Measurements from ENCODE around the gene SEC31A. TPM values are rescaled to one million over a fixed set of nuclear protein-coding genes. Genes with fewer than 3 reads are reported as not detected.

The SEC31A gene
- total RNA-seq, 2 donors from 2014 or later, result 172 to 176 TPM

DNA sequence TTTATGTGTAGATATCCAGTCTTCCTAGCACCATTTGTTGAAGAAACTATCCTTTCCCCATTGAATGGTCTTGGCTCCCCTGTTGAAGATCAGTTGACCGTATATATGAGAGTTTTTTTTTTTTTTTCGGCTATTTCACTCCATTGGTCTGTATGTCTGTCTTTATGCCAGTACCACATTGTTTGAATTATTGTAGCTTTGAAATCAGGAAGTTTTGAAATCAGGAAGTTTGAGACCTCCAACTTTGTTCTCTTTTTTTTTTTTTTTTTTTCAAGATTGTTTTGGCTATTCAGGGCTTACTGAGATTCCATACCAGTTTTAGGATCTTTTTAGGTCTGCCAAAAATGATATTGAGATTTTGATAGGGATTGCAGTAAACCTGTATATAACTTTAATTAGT, 88.0 kb downstream of the SEC31A start:
- DNase-seq, result no peak
- no peak for ATAC-seq
- intact Hi-C loops (cut with DNase I, micrococcal nuclease), result loop anchor here in 1 of 2 donors (10.0 kb wide), 1 partner anchor 338 kb away; no protein-coding TSS in a partner anchor

DNA sequence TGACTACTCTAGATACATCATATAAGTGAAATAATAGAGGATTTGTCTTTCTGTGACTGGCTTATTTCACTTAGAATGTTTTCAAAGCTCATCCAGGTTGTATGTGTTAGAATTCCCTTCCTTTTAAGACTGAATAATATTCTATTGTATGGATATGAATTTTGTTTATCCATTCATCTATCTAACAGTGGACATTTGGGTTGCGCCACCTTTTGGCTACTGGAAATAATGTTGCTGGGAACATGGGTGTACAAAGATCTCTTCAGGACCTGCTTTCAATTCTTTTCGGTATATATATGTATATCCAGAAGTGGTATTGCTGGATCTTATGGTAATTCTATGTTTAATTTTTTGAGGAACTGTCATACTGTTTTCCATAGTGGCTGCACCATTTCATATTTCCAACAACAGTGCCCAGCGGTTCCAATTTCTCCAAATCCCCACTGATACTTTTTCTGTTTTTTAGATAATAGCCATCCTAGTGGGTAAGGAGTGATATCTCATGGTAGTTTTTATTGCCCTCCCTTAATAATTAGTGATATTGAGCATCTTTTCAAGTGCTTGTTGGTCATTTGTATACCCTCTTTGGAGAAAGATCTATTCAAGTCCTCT, 88.9 kb downstream of the SEC31A start:
- ATAC-seq, result no peak
- intact Hi-C loops (cut with DNase I, micrococcal nuclease), result loop anchor here in 1 of 2 donors (10.0 kb wide), 1 partner anchor 337 kb away; no protein-coding TSS in a partner anchor
- no peak for DNase-seq

DNA sequence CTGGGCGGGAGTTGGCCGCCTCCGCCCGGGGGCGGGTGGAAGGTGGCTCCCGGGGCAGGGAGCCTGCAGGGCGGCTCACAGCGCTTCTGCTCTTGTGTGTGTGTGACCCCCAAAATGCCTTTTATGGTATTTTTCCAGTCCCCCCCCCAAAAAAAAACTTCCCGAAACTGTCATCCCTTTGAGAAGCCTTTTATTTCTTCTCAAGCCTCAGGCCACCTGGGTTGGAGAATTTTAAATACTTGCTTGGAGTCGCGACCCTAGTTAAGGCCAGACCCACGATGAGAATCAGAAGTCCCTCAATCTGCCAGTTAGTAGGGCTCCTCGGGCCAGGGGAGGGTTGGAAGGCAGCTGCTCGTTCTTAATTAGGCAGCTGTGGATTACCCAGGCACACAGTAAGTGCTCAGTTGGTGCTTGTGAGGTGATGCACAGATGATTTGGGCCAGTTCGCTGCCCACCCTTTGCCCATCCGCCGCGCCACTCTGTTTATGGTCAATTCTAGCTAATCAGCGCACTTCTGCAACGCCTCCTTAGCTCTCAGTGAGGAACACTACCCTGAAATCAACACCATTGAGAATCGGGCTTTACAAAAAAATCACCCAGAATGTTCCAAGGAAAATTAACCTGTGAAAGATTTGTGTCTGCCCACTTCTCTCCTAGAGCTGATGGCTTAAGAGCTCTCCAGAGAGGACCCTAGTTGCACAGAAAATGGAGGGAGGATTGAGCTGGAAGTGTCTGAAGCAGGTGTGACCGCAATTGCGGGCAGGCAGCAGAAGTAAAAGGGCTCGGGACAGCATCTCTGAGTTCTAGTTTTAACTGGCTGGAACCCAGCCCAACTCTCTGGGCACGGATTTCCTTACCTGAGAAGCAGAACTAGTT, 91.7 kb downstream of the SEC31A start:
- ATAC-seq (peak; percentile 14), DNase-seq (no peak)
- intact Hi-C loops (cut with DNase I, micrococcal nuclease), result no loop called here

DNA sequence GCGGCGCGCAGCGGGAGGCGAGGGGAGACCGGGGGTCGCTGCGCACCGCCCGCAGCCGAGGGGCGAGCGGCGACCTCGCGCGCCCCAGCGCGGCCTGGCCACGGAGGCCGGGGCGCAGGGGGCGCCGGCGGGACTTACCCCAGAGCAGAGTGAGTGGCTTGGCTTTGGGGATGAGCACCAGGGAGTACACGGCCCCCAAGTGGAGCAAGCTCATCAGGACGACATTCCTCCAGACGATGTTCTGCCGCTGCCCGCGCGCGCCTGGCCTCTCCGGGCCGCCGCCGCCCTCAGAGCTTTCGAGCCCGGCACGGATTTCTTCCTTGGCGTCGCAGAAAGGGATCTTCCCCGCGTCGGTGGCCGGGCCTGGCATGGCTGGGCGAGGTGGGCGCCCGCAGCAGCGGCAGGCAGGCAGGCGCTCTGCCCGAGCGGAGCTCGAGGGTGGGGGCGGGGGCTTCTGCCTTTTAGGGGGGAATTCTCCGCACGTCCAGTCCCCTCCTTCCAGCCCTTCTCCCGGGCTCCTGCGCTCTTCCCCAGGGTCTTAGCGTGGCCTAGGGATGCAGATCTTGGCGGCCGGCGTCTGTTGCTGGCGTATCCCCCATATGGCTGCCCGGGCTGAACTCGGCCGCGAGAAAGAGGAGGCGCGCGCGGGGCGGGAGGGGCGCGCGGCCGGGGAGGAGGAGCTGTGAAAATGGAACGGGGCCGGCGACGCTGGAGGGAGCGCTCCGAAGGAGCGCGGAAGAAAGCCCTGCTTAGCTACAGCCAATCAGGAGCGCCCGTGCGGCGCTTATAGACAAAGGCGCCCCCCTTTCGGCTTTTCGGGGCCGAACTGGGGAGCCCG, 92.6 kb downstream of the SEC31A start, which contains the start of gene SCD5:
Gene SCD5, minus strand, starts transcription at position 629 of the 838 bp plus-strand sequence. Its CDS starts 259 bp downstream, at position 370.
- DNase-seq (peak; percentile 61 to 72), ATAC-seq (peak; percentile 86)
- intact Hi-C loops (cut with DNase I, micrococcal nuclease), result no loop called here

DNA sequence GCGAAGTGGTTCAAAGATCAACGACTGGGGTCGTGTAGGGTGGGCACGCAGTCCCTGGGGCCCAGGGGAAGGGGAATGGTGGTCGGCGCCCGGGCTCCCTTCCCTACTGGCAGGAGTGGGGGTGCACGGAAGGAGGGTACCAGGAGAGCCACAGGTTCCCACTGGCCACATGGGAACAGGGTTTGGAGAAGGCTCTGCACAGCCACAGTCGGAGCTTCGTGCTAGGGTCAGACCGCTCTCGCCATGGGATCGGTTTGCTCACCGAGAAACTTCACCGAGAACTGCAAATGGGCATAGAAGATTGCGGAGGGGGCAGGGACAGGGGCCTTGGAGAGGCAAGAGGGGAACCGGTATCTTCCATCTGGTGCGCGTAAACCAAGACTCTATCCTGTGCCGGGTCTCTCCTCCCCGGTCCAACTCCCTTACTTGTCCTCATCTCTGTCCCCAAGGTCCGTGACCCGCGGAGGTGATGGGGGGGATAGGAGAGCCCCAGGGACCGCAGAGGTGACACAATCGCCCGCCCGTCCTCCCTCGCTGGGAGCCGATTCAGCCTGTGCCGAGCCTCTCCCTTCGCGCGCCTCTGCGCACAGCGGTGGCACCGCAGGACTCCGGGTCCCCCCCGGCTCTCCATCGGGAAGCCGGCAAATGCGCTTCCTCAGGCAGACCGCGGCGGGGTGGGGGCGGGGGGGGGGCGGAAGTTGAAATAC, 93.4 kb downstream of the SEC31A start:
- DNase-seq (peak in 1 of 2 donors; percentile 22), ATAC-seq (no peak)
- intact Hi-C loops (cut with DNase I, micrococcal nuclease), result no loop called here

DNA sequence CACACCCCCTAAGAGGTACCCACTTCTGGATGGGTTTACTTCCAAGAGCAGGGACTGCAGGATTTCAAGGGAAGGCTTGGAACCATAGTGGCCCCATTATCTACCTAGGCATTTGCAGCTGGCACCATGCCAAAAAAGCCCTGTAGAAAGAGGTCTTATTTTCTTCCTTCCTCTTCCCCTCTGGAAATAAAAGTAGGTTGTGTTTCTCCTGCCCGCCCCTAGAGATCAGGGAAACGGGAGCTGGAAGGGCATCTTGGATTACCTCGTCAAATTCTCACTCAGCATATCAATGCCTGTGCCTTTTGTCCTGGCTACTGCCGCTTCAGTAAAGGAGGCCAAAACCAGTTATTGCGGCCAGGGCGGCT, 93.9 kb downstream of the SEC31A start:
- intact Hi-C loops (cut with DNase I, micrococcal nuclease), result no loop called here
- ATAC-seq (no peak), DNase-seq (no peak)

DNA sequence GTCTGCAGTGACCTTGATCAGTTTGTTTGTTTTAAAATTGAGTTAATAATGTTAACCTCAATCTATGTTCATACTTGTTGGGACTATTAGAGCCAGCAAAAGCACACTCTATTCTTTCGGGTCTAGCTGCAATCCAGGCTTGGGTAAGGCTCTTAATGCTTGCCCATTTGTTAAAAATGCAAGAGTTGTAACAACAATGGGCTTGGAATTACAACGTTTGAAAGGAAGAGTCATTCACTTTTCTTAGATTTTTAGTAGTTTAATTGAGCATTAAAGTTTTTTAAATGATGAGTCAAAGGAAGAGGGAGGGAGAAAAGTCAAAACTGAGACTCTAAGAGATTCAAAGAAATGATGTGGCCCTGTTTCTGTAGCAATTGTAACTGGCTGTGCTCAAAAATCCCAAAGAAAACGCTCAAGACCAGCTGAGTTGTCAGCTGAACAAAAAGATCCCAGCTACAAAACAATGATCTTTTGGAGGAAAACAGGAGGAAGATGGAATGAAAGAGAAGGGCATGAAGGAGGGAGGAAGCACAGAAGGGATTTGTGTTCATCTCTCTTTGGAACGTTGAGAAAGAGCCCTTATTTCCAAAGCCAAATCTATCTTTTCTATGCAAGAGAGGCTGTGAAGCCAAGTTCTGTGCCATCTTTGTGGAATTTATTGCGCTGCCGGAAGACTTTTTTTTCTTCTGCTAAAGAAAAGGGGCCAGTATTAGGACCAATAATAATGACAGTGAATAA, 97.9 kb downstream of the SEC31A start:
- no peak for ATAC-seq
- intact Hi-C loops (cut with DNase I, micrococcal nuclease), result no loop called here

DNA sequence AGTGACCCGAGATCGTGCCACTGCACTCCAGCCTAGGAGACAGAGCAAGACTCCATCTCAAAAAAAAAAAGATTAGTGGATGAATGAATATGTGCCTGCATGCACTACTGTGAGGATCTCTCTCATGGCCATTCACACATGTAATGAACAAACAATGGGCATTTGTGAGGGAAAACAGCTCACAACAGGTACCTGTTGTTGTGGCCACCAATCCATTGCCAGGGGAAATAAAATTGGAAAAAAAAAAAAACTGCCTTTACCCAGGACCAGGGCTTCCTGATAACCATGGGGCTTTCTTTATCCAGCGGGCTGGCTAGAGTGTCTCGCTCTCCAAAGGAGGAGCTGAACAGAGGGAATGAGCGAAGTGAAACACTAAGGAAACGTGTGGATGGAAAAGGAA, 99.8 kb downstream of the SEC31A start:
- intact Hi-C loops (cut with DNase I, micrococcal nuclease), result no loop called here
- DNase-seq (no peak), ATAC-seq (no peak)

More for the DNA sequence above, 97.9 kb downstream of the SEC31A start:
- DNase-seq, result no peak

DNA sequence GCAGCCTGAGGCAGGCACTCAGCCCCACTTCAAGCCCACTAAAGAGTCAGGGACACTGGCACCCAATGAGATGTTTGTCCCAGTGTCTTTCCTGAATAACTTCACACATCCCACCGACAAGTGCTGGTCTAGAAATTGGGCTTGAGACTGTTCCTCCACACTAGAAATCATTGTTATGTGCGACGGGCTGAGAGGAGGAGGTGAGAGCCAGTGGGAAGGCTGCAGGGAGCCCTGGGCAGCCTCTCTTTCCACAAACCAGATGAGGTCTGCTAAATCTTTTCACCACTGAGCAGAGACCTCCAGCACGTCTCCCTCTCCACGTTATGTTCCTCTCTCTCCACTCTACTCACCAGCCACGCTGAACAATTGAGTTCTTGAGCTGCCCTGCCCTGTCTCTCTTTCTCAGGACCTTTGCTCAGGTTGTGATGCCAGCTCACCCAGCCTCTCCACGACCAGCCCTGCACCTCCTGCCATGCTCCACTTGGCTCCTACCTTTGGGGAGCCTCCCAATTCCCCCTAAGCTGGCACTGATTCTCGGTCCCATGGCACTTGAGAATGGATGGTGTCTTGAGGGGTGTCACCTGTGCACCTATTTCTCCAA, 100.8 kb downstream of the SEC31A start:
- DNase-seq, result no peak
- no peak for ATAC-seq
- intact Hi-C loops (cut with DNase I, micrococcal nuclease), result no loop called here

DNA sequence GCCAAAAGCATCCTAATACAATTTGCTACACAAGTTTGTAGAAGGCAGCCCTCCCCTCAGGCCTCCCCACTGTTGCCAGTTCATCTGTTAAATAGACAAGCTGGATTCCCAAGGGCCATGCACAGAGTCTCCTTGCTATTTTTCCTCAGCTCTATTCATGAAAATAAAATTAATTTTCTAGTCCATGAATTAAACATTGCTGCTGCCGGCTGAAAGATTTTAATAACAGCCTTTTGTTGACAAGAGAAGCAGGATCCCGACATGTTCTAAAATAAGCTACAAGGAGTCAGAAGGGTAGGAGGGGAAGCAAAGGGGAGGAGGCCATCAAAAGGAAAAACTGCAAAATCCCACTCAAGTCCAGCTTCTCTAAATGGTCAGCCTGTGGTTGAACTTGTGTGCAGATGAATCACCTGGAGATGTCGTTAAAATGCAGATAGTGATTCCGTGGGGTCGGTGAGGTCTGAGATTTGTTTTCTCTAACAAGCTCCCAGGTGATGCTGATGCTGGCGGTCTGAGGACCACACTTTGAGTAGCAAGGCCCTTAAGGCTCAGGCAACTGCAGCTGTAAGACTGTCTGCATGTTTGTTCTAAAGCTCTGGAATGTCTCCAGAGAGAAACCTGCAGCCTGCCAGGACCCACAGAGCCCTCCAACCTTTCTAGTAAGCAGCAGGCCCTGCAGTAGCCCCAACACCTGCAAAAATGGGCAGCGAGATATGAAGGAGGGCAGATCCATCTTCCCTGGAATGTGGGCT, 101.8 kb downstream of the SEC31A start:
- ATAC-seq (no peak), DNase-seq (no peak)
- intact Hi-C loops (cut with DNase I, micrococcal nuclease), result no loop called here

DNA sequence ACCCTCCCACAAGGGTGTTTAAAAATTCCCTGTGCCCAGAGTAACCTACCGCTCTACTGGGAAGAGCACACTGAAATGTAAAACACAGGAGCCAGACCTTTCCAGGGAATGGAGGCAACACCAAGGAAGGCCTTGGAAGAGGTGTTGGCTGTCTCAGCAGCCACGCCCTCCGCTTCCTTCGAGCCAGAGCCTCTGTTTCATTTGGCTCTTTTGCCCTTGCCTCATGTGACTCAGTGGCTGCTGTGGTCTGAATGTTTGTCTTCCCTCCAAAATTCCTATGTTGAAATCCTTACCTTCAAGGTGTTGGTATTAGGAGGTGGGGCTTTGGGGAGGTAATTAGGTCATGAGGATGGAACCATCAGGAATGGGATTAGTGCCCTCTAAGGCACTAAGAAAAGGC, 103.6 kb downstream of the SEC31A start:
- intact Hi-C loops (cut with DNase I, micrococcal nuclease), result no loop called here
- ATAC-seq (no peak), DNase-seq (no peak)

DNA sequence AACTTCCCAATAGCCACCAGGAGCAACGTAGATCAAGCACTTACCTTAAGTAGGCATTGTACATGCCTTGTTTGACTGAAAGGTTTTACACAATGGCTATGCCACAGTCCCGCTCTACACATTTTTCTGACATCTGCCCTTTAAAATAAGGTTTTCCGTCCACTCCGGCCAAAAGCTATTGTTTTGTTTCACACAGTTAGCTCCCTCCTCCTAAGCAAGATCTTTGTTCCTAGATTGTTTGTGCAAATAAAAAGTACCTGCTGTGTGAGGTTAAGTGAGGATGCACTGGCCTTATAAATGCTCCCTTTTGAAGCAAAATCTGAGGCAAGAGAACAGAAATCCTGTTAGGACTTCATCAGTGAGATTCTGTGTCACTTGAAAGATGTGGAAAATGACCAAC, 104.1 kb downstream of the SEC31A start:
- no peak for ATAC-seq
- no peak for DNase-seq
- intact Hi-C loops (cut with DNase I, micrococcal nuclease), result no loop called here

DNA sequence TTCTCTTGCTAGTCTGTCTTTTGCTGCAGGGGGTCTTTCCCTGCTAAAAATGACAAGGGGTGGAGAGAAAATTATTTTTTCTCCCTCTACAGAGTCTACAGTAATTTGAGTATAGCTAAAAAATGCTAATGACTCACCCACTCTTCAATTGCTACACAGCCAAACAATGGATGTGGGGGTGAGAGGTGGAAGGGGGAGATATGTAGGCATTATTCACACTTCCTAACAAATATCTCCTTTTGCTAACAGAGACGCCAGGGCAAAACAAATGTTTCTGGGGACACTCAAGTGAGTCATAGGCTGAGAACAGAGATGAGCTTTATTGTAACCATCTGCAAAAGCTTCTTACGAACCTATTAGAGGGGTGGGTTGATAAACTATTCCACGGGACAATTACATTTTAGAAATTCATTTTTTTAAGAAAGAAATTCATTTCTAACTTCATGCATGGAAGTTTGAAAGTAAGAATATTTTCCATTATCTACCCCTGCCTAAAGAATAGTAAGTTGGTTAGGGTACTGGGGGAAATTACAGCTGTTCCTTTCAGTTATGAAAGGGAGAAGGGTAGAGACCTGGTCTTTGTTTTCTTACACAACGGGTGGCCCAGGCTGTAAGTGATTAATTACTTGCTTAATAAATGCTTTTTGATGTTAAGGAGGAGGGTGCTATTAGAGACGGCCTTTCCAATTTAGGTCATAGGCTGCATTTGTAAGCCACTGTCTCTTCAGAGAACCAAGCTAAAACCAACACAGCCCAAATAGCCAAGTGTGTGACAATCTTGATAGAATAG, 105.1 kb downstream of the SEC31A start:
- no peak for DNase-seq
- peak; percentile 5 for ATAC-seq
- intact Hi-C loops (cut with DNase I, micrococcal nuclease), result no loop called here

DNA sequence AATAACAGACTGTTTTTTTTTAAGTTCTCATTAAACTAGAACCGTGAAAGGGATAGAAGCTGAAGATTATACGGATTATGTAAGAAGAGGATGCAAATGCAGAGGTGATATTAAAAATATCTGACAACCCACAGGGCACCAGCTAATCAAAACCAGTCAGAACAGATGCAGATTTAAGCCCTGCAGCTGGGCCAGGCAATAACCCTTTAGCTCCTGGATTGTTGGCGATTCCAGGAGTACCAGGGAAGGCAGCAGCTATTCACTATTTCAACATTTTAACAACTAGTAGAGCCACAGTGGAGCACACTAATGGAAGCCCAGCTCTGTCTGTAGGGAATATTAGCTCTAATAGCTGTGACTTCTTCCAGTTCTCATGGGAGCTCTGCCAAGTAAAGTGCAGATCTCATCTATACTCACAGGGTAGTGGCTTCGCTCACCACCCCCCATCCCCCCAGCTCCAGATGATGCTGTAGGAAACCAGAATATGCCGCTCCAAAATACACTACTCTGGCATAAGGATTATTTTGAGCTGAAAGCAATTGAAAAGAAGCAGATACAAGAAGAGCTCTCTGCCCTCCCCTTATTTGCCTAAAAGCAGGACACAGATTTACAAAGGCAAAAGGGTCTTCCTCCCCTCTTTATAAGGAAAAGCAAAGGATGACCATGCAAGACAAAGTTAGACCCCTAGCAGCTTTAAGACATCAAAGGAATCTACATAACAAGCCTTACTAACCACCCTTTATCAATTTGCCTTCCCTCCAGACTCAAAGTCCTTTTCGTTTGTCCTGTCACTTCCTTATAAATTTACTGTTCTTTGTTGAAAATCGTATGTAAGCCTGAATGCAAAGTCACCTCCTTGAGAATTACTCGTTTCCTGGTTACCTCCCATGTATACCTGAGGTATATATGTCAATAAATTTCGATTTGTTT, 106.0 kb downstream of the SEC31A start:
- DNase-seq (no peak), ATAC-seq (peak; percentile 78)
- intact Hi-C loops (cut with DNase I, micrococcal nuclease), result no loop called here

DNA sequence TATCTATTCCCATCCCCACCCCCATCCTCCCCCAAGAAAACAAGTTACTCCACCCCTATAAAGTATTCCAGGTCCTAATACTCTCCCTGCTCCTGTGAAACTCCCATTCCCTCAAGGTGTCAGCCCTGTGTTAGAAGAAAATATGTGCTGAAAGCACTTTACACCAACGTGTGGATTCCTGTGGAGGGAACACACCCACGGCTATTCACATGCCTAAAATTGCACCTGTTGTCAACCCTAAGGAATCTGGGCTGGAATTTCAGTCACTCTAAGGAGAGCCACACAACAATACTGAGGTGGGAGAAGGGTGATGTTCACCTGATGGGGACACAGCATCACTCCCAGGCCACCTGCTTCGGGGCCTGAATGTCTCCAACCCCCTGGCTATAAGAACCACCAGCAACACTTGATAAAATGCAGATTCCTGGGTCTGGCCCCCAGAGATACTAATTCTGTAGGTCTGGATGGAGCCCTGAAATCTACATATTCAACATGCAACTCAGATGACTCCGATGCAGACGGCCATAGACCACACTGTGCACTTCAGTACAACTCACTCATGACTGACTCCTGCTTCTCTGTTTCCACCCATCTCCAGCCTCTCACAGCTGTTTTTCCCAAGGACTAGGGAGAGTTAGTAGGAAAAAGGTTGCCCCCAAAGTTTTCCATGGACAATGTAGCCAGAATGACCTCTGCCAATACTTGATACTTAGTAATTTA, 108.2 kb downstream of the SEC31A start:
- intact Hi-C loops (cut with DNase I, micrococcal nuclease), result no loop called here
- no peak for DNase-seq
- no peak for ATAC-seq

Measured in left colon (tissue), 2 donors.